MV-4-11 (cell line): ENCODE results near the gene ZSWIM5.
"Not testable (repeated sequence)": the region's sequence is repeated elsewhere in the genome, so short reads cannot be mapped to it uniquely, and the experiment has no call there.

Source experiments
- DNase-seq: peaks from one replicate; lab custom pipeline; 2025; lab: John Stamatoyannopoulos, UW

Gene ZSWIM5

DNA sequence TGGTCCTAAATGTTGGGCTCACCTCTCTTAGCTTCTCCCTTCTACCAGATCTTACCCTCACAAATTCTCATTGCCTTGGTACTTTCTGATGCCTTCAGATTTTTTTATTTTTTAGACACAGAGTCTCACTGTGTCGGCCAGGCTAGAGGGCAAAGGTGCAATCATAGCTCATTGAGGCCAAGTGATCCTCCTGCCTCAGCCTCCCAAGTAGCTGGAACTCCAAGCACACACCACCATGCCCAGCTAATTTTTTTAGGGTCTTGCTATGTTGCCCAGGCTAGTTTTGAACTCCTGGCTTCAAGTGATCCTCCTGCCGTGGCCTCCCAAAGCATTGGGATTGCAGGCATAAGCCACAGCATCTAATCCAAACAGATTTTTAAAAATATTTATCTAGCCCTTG lies 69.4 kb downstream of the ZSWIM5 start:
- no peak for DNase-seq

DNA sequence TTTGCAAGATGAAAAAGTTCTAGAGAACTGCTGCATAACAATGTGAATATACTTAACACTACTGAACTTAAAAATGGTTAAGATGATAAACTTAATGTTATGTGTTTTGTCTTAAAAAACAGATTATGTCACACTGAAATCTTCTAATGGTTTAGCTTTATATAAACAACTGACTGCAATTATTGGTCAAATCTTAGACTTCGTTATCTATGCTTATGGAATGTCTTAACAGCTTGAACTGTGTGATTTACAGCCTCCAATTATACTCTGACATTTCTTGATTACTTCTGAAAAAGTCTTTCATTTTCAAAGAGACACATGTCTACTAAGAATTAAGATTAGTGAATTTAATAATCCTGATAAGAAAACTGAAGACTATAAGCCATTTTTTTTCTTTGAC lies 71.1 kb downstream of the ZSWIM5 start:
- no peak for DNase-seq

DNA sequence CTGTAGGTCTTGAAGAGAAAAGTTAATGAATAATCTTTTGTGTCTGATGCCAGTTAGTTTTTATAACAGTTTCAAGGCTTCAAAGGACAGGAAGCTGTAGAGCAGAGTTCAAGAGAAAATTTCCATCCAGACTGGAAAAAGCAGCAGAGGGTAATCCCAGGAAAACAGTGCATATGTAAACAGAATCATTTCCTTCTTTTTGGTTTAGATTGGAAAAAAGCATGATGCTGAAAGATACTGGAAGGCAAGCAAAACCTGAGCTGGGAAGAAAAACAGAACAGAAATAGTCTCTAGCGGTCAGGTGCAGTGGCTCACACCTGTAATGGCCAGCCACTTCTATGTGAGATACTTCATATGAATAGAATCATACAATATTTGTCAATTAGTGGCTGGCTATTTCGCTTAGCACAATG lies 71.9 kb downstream of the ZSWIM5 start:
- DNase-seq, result no peak

DNA sequence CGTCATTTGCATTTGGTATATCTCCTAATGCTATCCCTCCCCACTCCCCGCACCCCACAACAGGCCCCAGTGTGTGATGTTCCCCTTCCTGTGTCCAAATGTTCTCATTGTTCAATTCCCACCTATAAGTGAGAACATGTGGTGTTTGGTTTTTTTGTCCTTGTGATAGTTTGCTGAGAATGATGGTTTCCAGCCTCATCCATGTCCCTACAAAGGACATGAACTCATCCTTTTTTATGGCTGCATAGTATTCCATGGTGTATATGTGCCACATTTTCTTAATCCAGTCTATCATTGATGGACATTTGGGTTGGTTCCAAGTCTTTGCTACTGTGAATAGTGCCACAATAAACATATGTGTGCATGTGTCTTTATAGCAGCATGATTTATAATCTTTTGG lies 73.7 kb downstream of the ZSWIM5 start:
- not testable (repeated sequence) for DNase-seq

DNA sequence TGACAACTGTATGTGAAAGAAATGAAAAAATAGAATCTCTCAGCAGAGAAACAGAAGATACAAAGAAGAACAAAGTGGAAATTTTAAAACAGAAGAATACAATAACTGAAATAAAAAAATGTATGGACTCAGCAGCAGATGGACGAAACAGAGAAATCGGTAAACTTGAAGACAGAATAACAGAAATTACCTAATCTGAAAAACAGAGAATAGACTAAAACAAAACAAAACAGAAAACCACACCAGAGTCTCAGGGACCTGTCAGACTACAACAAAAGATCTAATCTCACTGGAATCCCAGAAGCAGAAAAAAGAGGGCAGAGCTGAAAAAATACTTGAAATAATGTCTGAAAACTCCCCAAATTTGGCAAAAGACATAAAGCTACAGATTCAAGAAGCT lies 83.0 kb downstream of the ZSWIM5 start:
- DNase-seq, result no peak

DNA sequence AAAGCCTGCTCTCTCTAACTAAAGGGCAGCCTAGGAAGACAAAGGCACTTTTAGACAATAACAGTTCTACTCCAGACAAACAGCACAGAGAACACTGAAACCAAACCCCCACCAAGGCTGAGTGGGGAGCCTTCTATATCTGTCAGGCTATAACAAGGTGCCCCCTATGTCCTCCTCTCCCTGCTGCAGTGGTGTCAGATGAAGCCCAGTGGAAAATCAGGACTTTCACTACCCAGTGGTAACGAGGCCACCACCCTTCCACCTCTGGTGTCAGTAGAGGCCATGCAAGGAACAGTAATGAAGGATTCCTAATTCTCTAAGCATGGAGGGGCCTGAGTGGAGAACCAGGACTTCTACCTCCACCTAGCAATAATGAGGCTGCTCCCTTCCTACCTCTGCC lies 83.7 kb downstream of the ZSWIM5 start:
- no peak for DNase-seq

DNA sequence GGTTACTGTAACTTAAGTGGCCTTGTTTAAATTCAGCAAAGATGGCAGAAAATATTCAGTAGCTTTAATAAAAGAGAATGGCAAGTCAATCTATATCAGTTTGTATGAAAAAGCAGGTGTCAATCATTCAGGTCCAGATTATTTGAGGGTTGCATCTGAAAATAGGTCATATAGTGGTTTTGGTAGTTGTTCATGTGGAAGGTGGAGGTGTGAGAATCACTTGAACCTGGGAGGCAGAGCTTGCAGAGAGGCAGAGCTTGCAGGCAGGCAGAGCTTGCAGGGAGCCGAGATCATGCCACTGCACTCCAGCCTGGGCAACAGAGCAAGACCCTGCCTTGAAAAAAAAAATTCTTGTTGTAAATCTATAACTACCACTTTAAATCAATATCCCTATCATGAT lies 88.6 kb downstream of the ZSWIM5 start:
- DNase-seq, result no peak

DNA sequence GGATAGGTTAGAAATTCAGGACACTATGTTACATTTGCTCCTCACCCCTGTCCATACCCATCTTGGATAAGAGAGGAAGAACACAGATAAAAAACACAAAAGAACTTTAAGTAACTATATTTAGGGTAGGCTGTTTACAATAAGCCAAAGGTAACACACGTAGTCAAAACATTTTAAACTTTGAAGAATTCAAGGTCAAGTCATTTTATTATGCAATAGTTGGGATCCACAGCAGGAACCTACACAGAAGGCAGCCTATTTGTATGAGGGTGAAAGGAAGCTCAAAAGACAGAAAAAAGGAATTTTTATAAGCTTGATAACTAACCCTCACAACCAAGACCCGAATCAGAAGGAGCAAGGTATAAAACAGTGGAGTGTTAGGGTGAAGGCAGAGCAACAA lies 89.6 kb downstream of the ZSWIM5 start:
- no peak for DNase-seq

DNA sequence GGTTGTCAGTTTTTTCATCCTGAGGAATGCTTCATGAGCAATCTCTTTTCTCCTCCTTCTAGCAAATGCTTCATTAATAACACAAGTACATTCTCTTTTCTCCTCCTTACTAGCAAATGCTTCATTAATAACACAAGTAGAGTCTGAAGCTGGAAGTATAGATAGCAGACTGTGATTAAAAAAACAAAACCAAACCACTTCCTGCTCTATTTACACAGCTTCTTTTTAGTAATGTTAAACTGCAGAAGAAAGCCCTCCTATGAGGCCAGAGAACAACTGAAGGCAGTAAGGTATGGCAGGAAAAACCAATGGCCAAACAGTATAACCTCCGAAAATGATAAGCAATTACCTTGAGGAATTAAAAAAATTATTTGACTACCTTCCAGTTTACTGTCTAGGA lies 90.1 kb downstream of the ZSWIM5 start:
- no peak for DNase-seq

DNA sequence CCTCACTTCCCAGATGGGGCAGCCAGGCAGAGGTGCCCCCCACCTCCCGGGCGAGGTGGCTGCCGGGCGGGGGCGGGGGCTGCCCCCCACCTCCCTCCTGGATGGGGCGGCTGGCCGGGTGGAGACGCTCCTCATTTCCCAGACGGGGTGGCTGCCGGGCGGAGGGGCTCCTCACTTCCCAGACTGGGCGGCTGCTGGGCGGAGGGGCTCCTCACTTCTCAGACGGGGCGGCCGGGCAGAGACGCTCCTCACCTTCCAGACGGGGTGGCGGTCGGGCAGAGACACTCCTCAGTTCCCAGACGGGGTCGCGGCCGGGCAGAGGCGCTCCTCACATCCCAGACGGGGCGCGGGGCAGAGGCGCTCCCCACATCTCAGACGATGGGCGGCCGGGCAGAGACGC lies 91.2 kb downstream of the ZSWIM5 start:
- not testable (repeated sequence) for DNase-seq

DNA sequence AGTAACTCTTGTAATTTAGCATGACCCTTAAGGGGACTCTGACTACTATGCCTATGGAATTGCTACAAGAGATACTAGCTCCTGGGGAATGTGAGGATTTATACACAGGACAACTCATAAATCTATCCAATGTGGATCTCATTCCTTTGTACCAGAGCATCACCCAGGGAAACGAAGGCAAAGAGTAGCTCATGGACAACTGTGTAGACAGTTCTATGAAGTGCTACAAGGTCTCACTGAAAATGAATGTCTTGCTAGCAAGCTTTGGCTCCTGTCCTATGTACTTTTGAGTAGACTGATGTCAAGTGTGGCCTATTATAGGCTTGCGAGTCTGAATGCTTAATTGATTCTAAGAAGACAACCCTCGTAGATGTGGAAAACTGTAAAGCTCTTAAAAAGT lies 93.7 kb downstream of the ZSWIM5 start:
- DNase-seq, result no peak

DNA sequence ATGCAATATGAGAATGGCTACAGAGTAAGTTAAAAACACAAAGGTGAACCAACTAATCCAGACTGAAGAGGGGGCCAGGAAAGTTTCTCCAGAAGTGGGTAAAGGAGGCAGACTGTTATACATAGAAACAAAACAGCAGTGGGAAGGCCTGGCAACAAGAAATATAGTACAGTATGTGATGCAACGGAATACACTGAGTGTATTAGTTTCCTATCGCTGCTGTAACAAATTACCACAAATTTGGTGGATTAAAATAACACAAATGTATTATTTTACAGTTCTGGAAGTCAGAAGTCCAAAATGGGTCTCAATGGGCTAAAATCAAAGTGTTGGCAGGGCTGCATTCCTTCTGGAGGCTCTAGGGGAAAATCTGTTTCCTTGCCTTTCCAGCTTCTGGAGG lies 95.2 kb downstream of the ZSWIM5 start:
- DNase-seq, result no peak

DNA sequence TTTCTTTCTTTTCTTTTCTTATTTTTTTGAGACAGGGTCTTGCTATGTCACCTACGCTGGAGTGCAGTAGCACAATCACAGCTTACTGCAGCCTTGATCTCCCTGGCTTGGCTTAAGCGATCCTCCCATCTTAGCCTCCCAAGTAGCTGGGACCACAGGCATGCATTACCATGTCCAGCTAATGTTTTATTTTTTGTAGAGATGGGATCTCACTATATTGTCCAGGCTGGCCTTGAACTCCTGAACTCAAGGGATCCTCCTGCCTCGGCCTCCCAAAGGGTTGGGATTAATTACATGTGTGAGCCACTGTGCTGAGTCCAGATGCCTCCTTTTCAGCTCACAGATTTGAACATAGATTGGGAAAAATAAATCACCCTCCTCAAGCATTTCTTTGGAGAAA lies 98.6 kb downstream of the ZSWIM5 start:
- no peak for DNase-seq

DNA sequence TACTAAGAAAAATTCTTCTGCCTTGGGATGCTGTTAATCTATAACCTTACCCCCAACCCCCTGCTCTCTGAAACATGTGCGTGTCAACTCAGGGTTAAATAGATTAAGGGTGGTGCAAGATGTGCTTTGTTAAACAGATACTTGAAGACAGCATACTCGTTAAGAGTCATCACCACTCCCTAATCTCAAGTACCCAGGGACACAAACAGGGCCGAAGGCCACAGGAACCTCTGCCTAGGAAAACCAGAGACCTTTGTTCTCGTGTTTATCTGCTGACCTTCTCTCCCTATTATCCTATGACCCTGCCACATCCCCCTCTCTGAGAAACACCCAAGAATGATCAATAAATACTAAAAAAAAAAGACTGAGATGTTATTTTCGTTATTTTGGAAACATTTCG lies 99.5 kb downstream of the ZSWIM5 start:
- DNase-seq, result not testable (repeated sequence)

DNA sequence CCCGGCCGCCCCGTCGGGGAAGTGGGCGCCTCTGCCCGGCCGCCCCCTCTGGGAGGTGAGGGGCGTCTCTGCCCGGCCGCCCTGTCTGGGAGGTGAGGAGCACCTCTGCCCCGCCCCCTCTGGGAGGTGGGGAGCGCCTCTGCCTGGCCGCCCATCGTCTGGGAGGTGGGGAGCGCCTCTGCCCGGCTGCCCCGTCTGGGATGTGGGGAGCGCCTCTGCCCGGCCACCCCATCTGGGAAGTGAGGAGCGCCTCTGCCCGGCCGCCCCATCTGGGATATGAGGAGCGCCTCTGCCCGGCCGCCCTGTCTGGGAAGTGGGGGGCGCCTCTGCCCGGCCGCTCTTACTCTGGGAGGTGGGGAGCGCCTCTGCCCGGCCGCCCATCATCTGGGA lies 100.3 kb downstream of the ZSWIM5 start:
- not testable (repeated sequence) for DNase-seq

DNA sequence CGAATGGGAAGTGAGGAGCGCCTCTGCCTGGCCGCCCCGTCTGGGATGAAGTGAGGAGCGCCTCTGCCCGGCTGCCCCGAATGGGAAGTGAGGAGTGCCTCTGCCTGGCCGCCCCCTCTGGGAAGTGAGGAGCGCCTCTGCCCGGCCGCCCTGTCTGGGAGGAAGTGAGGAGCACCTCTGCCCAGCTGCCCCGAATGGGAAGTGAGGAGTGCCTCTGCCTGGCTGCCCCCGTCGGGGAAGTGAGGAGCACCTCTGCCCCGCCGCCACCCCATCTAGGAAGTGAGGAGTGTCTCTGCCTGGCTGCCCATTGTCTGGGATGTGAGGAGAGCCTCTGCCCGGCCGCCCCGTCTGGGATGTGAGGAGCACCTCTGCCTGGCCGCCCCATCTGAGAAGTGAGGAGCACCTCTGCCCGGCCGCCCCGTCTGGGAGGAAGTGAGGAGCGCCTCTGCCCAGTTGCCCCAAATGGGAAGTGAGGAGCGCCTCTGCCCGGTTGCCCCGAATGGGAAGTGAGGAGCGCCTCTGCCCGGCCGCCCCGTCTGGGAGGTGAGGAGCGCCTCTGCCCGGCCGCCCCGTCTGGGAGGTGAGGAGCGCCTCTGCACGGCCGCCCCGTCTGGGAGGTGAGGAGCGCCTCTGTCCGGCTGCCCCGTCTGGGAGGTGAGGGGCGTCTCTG lies 100.8 kb downstream of the ZSWIM5 start:
- not testable (repeated sequence) for DNase-seq

DNA sequence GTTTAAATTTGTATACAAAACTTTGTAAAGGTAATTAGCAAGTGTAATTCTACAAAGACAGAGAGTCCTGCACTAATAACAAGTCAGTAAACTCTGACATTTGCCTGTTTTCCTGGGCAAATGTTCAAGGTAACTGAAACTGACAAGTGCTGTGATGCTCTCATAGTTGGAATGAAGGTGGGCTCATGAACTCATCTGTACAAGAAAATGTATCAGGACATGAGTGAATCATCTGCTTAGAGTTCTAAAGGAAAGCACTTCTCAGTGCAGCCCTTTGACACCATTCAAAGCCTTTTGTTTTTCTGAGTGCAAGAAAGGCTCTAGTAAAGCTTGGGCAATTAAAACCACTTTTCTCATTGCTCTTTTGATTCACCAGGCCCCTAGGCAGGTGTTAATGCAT lies 102.9 kb downstream of the ZSWIM5 start:
- no peak for DNase-seq

DNA sequence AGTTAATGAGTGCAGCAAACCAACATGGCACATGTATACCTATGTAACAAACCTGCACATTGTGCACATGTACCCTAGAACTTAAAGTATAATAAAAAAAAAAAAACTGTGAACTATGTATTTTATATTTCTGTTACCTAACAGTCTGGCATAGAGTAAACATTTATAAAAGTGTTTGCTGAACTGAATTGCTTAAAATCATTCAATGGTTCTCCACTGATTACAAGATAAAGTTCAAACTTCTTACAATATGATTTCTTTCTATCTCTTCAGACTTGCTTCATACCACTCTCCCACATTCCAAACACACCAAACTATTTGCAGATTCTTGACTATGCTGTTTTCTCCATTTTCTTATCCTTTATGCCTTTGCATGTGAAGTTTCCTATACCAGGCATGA lies 104.5 kb downstream of the ZSWIM5 start:
- DNase-seq, result no peak

DNA sequence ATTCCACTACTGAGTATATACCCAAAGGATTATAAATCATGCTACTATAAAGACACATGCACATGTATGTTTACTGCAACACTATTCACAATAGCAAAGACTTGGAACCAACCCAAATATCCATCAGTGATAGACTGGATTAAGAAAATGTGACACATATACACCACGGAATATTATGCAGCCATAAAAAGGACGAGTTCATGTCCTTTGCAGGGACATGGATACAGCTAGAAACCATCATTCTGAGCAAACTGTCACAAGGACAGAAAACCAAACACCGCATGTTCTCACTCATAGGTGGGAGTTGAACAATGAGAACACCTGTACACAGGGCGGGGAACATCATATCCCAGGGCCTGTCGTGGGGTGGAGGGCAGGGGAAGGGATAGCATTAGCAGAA lies 104.9 kb downstream of the ZSWIM5 start:
- not testable (repeated sequence) for DNase-seq

DNA sequence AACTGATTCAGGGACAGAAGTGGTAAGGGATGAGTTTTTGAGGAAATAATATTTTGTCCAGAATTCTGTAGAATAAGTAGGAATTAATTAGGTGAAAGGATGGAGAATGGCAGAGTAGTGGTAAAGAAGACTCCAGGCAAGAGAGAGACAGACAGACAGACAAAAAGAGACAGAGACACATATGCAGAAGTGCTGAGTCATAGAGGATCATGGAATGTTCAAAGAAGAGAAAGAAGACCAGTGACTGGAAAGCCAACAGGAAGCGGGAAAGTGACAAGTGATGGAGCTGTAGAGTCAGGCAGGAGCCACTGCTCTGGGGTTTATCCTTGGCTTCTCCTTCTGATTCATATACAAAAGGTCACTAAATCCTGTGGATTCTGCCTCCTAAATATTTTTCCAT lies 108.5 kb downstream of the ZSWIM5 start:
- DNase-seq, result no peak

DNA sequence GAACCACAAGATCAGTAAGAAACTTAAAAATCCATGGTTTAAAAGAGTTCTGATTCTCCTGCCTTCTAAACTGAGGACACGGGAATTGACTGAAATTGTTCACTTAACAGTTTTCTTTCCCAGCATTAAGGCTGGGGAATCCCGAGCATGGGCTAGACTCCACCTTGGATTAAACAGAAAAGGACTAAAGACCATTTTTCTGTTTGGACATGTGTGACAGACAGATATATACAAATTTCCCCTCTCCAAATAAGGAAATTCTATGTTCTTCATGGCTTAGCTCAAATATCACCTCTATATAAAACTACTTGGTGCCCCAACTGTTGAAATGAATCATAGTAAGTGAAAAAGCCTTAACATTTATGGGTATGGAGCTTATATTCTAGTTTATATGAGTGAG lies 109.3 kb downstream of the ZSWIM5 start:
- no peak for DNase-seq

DNA sequence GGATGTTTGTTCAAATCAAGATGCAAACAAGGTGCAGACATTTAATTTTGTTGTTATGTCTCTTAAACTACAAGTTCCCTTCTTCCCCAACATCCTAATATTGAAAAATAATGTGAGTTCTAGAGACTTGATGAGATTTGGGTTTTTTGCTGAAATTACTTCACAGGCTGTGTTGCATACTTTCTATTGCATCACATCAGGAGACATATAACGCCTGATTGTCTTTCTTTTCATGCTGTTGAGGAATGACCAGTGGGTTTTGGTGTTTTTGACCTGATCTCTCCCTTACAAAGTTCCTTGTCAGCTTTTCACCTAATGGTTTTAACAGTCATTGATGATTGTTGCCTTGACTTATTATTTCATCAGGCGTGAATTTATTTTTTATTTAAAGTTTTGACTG lies 111.0 kb downstream of the ZSWIM5 start:
- DNase-seq, result no peak

DNA sequence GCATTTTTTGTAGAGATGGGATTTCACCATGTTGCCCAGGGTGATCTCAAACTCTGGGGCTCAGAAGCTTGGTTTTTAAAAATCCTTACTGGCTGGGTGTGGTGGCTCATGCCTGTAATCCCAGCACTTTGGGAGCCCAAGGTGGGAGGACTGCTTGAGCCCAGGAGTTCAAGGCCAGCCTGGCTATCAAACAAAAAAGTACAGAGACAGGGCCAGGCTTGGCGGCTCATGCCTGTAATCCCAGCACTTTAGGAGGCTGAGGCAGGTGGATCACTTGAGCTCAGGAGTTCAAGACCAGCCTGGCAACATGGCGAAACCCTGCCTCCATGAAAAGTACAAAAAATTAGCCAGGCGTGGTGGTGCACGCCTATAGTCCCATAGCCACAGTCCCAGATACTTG lies 112.0 kb downstream of the ZSWIM5 start:
- not testable (repeated sequence) for DNase-seq

DNA sequence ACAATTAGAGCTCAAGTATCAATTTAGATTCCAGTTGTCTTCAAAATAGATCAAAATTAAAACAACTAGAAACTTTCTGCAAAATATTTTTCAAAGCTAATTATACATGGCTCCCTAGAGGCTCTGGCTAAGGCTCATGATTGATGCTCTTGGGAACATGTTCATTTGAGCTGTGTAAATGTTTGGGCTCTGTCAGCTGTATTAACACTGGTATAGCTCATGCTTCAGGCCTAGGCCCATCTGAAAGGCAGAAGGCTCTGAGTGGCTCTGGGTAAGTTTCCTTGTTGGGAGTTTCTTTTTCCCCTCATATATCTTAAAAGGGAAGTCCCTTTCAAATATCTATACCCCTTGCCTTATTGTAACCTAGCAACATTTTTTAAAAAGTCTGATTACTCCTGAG lies 113.1 kb downstream of the ZSWIM5 start:
- DNase-seq, result no peak

DNA sequence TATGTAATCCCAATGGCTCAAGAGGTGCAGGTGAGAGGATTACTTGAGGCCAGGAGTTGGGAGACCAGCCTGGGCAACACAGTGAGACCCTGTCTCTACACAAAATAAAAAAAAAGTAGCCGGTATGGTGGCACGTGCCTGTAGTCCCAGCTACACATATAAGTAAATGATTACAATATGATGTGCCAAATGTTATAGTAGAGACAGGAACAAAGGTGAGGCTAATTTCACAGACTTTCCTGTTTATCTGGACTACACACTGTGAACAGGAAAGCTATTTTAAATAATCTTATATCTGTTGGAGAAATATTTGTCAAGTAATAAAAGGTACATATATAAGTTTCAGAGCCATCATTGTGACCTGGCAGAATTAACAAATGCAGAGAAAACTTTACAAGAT lies 116.7 kb downstream of the ZSWIM5 start:
- DNase-seq, result no peak
